ENCODE data around the gene ACOT7.

DNA sequence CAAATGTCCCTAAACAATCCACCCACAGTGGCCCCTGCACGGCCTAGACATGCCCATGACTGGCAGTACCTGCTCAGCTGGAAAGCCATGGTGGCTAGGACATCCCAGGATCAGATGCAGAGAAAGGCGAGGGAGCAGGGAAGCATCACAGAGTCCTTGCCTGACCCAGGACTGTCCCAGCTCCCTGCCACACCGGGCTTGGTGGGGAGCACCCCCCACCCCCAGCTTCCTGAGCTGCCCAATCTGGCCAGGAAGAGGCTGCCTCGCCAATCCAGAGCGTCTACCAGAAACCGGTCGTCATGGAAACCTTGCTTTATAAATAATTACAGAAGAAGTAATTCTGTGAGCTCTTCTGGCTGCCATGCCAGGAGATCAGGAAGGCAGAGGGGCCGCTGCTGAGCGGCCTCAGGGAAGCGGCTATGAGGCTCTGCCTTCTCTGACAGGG is 34.8 kb downstream of the ACOT7 start:
- TF ChIP-seq, protein P1, sequence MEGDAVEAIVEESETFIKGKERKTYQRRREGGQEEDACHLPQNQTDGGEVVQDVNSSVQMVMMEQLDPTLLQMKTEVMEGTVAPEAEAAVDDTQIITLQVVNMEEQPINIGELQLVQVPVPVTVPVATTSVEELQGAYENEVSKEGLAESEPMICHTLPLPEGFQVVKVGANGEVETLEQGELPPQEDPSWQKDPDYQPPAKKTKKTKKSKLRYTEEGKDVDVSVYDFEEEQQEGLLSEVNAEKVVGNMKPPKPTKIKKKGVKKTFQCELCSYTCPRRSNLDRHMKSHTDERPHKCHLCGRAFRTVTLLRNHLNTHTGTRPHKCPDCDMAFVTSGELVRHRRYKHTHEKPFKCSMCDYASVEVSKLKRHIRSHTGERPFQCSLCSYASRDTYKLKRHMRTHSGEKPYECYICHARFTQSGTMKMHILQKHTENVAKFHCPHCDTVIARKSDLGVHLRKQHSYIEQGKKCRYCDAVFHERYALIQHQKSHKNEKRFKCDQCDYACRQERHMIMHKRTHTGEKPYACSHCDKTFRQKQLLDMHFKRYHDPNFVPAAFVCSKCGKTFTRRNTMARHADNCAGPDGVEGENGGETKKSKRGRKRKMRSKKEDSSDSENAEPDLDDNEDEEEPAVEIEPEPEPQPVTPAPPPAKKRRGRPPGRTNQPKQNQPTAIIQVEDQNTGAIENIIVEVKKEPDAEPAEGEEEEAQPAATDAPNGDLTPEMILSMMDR (IDR thresholded peaks at IDR 0.05), result no peak
- TF ChIP-seq POLR2A (IDR thresholded peaks at IDR 0.05), result no peak

Data from esophagus squamous epithelium (tissue), 4 donors.